ENCODE measurements around the gene CLPTM1L.

CLPTM1L gene

DNA sequence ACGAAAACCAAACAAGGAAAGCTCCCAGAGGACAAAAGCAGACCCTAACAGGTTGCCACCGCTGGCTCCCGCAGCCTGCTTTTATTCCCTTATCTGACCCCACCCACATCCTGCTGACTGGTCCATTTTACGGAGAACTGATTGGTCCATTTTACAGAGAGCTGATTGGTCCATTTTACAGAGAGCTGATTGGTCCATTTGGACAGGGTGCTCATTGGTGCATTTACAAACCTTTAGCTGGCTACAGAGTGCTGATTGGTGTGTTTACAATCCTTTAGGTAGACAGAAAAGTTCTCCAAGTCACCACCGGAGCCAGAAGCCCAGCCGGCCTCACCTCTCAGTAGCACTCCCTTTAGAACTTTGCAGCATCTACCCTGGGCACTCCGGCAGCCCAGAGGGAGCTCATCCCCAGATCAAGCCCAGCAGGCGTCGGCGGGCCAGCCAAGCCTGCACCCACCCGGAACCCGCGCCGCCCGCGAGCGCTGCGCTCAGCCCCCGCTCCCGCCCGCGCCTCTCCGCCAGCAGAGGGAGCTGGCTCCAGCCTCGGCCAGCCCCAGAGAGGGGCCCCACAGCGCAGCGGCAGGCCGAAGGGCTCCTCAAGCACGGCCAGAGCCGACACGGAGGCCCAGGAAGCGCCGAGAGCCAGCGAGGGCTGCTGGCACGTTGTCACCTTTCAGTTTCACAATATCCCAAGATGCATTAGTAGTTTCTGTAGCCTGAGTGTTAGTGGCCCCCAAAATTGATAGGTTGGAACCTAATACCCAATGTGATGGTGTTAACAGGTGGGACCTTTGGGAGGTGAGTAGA lies 35.3 kb upstream of the CLPTM1L start:
- TF ChIP-seq, protein P1, sequence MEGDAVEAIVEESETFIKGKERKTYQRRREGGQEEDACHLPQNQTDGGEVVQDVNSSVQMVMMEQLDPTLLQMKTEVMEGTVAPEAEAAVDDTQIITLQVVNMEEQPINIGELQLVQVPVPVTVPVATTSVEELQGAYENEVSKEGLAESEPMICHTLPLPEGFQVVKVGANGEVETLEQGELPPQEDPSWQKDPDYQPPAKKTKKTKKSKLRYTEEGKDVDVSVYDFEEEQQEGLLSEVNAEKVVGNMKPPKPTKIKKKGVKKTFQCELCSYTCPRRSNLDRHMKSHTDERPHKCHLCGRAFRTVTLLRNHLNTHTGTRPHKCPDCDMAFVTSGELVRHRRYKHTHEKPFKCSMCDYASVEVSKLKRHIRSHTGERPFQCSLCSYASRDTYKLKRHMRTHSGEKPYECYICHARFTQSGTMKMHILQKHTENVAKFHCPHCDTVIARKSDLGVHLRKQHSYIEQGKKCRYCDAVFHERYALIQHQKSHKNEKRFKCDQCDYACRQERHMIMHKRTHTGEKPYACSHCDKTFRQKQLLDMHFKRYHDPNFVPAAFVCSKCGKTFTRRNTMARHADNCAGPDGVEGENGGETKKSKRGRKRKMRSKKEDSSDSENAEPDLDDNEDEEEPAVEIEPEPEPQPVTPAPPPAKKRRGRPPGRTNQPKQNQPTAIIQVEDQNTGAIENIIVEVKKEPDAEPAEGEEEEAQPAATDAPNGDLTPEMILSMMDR (IDR thresholded peaks at IDR 0.05; ENCODE audit: low read length, missing control alignments): peak; percentile 33
- no peak overlapping the region for H3K4me3 ChIP-seq (replicated peaks; ENCODE audit: low read depth, low read length)
- DNase-seq (ENCODE audit: low read depth): peak; percentile 56

DNA sequence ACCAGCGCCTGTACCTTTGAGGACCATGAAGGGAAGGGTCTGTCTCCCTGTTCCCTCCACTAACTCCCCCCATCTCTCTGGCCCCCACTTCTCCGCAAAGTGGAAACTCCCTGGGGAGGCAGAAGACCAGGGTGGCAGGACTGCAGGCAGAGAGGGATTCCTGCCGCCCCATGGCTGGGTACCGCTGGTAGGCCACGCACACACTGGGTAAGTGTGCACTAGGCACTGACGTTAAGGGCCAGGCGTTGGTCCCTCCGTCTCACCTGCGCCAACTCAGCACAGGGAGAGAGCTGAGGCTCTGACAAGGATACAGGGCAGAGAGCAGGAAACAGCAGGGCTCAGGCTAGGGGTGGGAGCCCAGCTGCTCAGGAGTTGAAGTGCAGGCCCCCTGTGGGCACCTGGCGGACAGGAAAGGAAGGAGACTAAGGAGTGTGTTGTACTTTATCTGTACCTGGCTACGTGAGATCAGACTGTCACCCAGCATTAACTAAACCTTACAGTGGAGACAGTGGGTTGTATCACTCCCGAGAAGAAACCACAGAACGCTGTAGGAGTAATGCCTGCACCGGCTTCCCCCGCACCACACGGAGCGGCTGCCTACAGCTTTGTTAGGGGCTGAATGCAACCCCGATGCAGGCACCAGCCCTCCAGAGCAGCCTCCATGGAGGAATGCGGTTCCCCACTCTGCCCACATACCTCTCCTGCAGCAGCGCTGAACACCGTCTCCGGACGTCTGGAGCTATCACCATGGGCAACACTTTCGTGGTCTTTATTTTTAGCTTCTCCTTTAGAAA lies 34.2 kb upstream of the CLPTM1L start:
- no peak overlapping the region for H3K4me3 ChIP-seq (replicated peaks; ENCODE audit: low read depth, low read length)
- no peak for DNase-seq (ENCODE audit: low read depth)
- TF ChIP-seq, protein P1 (IDR thresholded peaks at IDR 0.05; ENCODE audit: low read length, missing control alignments): no peak

DNA sequence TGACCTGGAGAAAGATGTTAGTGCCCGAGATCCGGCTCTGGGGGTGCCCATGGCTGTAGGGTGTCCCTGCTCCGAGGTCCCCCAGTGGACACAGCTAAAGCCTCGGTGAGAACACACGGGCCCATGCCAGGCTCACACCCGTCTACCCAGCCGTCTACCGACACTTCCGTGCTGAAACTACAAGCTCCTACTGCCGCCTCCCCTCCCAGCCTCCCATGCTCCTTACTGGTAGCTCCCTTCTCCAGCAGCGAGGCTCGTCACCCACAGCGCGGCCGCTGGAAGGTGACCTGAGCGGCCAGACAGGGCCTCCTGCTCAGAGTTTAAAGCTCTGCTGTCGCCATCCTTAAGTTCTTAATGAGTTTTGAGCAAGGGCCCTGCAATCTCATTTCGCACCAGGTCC lies 33.2 kb upstream of the CLPTM1L start:
- no peak for DNase-seq (ENCODE audit: low read depth)
- no peak overlapping the region for H3K4me3 ChIP-seq (replicated peaks; ENCODE audit: low read depth, low read length)
- TF ChIP-seq, protein P1 (IDR thresholded peaks at IDR 0.05; ENCODE audit: low read length, missing control alignments): no peak

DNA sequence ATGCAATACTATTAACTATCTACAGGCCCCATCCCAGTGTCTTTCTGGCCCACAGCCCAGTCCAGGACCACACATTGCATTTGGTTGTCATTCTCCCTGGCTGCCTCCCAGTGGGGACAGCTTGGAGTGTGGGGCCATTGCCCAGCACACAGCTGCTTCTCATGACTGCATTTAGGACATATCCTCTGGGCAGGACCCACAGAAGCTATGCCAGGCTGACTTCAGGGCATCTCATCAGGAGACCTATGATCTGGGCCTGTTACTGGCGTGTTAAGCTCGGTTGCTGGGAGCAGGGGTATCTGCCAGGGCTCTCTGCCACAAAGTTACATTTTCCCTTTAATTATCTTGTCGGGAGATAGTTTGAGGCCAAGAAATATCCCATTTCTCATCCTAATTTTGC lies 32.1 kb upstream of the CLPTM1L start:
- no peak overlapping the region for H3K4me3 ChIP-seq (replicated peaks; ENCODE audit: low read depth, low read length)
- no peak for DNase-seq (ENCODE audit: low read depth)
- TF ChIP-seq, protein P1 (IDR thresholded peaks at IDR 0.05; ENCODE audit: low read length, missing control alignments): no peak

DNA sequence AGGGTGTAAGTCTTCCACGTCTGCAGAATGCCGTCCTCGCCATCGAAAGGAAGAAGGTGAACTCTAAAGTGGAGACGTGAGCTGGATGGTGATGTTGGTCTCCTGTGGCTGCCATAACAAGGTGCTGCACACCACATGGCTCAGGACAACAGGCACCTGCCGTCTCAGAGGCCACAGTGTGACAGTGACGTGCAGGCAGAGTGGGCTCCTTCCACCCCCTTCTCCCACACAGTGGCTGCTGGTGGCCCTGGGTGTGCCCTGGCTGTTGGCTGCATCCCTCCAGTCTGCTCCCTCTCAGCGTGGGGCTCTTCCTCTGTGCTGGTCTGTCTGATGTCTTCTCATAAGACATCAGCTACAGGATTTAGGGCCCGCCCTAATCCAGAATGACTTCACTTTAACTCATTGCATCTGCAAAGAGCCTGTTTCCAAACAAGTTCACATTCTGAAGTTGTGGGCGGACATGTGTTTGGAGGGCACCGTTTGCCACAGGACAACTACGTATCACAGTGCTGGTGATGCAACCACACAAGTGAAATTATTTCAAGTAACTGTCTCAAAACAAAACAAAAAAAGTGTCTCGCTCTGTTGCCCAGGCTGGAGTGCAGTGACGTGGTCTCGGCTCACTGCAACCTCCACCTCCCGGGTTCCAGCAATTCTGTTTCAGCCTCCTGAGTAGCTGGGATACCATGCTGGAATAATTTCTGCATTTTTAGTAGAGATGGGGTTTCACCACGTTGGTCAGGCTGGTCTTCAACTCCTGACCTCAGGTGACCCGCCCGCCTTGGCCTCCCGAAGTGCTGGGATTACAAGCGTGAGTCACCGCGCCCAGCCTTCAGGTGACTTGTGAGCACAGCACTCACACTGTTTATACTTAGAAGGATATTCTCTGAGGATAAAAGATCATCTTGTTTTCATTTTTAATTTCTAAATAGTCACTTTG lies 31.2 kb upstream of the CLPTM1L start:
- no peak for DNase-seq (ENCODE audit: low read depth)
- TF ChIP-seq, protein P1 (IDR thresholded peaks at IDR 0.05; ENCODE audit: low read length, missing control alignments): no peak
- no peak overlapping the region for H3K4me3 ChIP-seq (replicated peaks; ENCODE audit: low read depth, low read length)

DNA sequence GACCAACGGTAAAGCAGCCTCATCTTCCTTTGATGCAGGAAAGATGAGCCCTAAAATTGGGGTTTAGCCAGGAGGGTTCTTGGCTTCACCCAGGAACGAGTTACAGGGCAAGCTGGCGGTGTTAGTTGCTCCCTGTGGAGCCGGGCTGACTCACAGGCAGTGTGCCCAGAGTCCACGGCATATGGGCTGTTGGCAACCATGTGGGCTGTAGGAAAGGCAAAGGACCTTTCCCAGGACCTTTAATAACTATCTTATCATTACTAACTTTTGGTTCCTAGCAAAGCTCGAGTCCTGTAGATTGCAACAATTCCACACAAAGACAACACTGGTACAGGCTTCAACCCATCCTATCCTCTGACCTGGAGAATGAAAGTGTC lies 29.8 kb upstream of the CLPTM1L start:
- TF ChIP-seq, protein P1 (IDR thresholded peaks at IDR 0.05; ENCODE audit: low read length, missing control alignments): no peak
- H3K4me3 ChIP-seq (replicated peaks; ENCODE audit: low read depth, low read length): no peak overlapping the region
- no peak for DNase-seq (ENCODE audit: low read depth)
